Measurements from ENCODE around the gene RNF141. TPM values are rescaled to one million over a fixed set of nuclear protein-coding genes. Genes with fewer than 3 reads are reported as not detected.

The RNF141 gene
- total and polyA plus RNA-seq, 9 donors: 8.1 to 30.0 (median 16.6) TPM

GRCh38 chr11:10477690-10478046, 63.3 kb downstream of the RNF141 start:
- peak in 1 of 5 donors; percentile 17 for DNase-seq
- no peaks in the 10 kb centered on the region for H3K36me3 ChIP-seq
- no peaks in the 10 kb centered on the region for H3K27me3 ChIP-seq
- TF ChIP-seq EP300 (IDR thresholded peaks at IDR 0.05) (no peak), CTCF (IDR thresholded peaks at IDR 0.05) (no peak), POLR2A (IDR thresholded peaks at IDR 0.05) (no peak)
- no peaks in the 10 kb centered on the region for H3K4me1 ChIP-seq (ENCODE audit: insufficient read depth)
- 95 to 98% (median 96%) methylated on average over 8 of the region's 8 CpGs for WGBS, 3 donors
- H3K27ac ChIP-seq: no peak overlapping the region
- H3K4me3 ChIP-seq: no peak overlapping the region
- no peaks in the 10 kb centered on the region for H3K9me3 ChIP-seq
- intact Hi-C loops (cut with DNase I): no loop called here

DNA sequence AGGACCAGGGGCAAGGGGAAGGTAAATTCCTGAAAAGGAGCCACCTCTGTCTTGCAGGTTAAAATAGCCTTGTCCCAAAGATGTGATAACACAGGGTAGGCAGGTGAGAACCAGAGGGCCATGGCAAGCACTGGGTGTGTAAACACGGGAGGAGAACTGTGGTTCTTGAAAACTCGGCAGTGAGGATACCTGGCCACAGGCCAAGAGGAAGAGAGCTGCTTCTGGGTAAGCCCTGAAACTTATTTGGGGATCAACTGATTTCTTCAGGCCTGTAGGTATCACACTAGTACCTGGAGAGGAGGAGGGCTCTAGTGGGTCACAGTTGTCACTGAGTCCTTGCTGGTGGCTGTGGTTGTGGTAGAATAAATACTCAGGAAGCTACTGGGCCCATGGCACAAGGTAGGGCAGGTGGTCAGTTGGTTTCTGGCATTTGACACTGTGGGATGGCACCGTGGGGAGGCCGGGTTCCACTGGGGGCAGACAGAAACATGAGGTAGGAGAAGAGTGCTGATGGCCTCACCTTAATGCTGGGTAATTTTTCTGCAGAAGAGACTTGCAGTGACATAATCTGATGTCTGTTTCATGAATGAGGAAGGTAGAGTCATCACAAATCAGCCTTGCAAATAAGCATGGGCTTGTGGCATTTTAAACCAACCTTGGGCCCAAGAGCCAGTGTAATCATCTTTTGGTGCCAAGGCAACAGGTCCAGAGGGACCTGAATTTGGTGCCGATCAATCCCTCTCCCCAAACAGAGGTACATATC, 63.9 kb downstream of the RNF141 start:
- Histone ChIP-seq H3K27me3 (no peaks in the 10 kb centered on the region), H3K9me3 (no peaks in the 10 kb centered on the region), H3K4me1 (ENCODE audit: insufficient read depth) (no peaks in the 10 kb centered on the region), H3K27ac (no peak overlapping the region), H3K4me3 (no peak overlapping the region), H3K36me3 (no peaks in the 10 kb centered on the region)
- intact Hi-C loops (cut with DNase I): no loop called here
- TF ChIP-seq CTCF (IDR thresholded peaks at IDR 0.05) (no peak), POLR2A (IDR thresholded peaks at IDR 0.05) (no peak), EP300 (IDR thresholded peaks at IDR 0.05) (no peak)
- DNase-seq: peak in 1 of 5 donors; percentile 16
- WGBS, 3 donors: 80 to 89% (median 85%) methylated on average over 5 of the region's 5 CpGs

DNA sequence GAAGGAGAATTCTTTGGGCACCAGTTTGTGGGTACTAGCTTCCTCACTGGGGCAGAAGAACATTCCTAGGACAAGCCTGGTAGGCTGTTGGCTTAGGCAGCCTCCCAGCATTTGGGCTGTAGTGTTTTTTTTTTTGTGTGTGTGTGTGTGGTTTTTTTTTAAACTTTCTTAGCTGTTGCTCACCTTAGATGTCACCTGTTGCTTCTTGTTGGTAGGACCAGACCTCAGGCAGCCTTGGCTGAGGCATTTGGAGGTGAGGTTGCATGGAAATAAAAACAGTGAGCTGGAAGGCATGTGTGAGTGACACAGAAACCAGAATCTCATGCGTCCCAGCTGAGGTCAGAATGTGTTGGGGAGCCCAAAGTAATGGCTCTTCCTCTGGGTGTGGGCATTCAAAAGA, 64.6 kb downstream of the RNF141 start:
- H3K27me3 ChIP-seq: no peaks in the 10 kb centered on the region
- no peaks in the 10 kb centered on the region for H3K4me1 ChIP-seq (ENCODE audit: insufficient read depth)
- no peaks in the 10 kb centered on the region for H3K36me3 ChIP-seq
- no peak for DNase-seq
- no peak overlapping the region for H3K4me3 ChIP-seq
- intact Hi-C loops (cut with DNase I): no loop called here
- no peaks in the 10 kb centered on the region for H3K9me3 ChIP-seq
- WGBS, 3 donors: 79 to 92% (median 90%) methylated on average over 1 of the region's 1 CpG
- H3K27ac ChIP-seq: no peak overlapping the region
- TF ChIP-seq EP300 (IDR thresholded peaks at IDR 0.05) (no peak), CTCF (IDR thresholded peaks at IDR 0.05) (no peak), POLR2A (IDR thresholded peaks at IDR 0.05) (no peak)

DNA sequence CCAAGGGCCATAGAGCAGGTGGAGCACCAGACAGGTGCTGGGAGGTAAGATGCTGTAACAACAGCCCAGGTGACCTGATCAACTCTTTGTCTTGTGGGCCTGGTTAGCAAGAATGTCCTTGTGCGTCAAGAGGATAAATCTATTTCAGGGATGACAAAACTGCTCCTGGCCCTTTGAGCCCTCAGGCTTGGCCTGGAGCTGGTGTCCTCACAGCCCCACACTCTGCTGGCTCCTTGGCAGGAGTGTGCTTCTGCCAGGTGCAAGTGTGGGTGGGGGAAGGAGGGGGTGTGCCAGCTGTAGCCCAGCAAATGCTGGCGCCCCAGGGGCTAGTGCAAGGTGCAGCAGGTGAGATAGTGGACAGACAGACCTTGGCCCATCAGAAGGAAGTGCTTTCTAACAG, 66.4 kb downstream of the RNF141 start:
- Histone ChIP-seq H3K4me1 (ENCODE audit: insufficient read depth) (no peaks in the 10 kb centered on the region), H3K27me3 (no peaks in the 10 kb centered on the region), H3K4me3 (no peak overlapping the region), H3K36me3 (no peaks in the 10 kb centered on the region), H3K9me3 (no peaks in the 10 kb centered on the region), H3K27ac (no peak overlapping the region)
- 95 to 100% (median 95%) methylated on average over 2 of the region's 2 CpGs for WGBS, 3 donors
- intact Hi-C loops (cut with DNase I): no loop called here
- DNase-seq: peak in 1 of 5 donors; percentile 13
- TF ChIP-seq CTCF (IDR thresholded peaks at IDR 0.05) (no peak), EP300 (IDR thresholded peaks at IDR 0.05) (no peak), POLR2A (IDR thresholded peaks at IDR 0.05) (no peak)

All from ovary (tissue), 9 donors.